K562 treated with DMSO at 1 percent for 12 hours (cell line): ENCODE results near the gene BCDIN3D. TPM values are rescaled to one million over a fixed set of nuclear protein-coding genes. Genes with fewer than 3 reads are reported as not detected.

ENCODE experiments used
- total RNA-seq: library from RNA; unstranded; fragments of 300-600 nt; gene quantifications from 2 replicates; pipeline ENCODE4 v1.2.3, GENCODE V29; 2022; ENCODE audit not compliant: insufficient read depth

BCDIN3D gene
- 4.6 and 11.6 TPM in 2 replicates for total RNA-seq

DNA sequence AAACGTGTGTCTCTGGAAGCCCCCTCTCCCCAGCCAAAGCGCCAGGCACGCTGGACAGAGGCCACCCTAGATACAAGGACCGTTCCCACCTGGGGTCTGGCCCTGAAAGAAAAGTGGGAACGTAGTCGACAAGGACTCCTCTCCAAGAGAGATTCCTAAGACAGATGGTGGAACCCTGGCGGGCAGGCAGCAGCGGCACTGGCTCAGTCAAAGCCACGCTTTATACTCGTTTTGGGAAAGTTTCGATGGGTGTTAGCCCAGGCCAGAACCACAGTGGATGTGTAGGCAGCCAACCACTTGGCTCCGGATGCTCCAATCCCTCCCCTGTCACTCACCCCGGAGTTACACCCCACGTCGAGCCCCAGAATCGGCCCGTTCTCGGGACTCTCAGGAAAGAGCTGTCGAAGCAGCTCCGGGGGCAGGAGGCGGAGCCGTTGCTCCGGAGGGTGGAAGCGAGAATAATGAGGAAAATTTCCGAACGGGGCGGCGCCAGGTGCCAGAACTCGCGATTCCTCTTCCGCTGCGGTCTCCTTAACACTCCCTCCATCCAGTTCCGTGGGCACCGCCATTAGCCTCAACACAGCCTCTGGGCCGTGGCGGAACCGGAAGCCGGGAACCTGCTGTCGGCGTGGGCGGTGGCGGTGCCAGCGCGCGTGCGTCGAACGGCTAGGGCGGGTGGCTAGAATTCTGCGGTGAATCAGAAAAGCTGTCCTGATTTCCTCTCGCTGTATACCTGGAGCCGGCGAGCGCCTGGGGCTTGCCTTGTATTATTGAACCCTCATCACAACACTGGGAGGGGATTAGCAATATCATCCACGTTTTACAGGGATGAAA lies at the start of gene BCDIN3D:
BCDIN3D (minus strand) TSS at position 588 of the 834 bp plus-strand sequence; CDS start at position 569, 19 bp downstream.

DNA sequence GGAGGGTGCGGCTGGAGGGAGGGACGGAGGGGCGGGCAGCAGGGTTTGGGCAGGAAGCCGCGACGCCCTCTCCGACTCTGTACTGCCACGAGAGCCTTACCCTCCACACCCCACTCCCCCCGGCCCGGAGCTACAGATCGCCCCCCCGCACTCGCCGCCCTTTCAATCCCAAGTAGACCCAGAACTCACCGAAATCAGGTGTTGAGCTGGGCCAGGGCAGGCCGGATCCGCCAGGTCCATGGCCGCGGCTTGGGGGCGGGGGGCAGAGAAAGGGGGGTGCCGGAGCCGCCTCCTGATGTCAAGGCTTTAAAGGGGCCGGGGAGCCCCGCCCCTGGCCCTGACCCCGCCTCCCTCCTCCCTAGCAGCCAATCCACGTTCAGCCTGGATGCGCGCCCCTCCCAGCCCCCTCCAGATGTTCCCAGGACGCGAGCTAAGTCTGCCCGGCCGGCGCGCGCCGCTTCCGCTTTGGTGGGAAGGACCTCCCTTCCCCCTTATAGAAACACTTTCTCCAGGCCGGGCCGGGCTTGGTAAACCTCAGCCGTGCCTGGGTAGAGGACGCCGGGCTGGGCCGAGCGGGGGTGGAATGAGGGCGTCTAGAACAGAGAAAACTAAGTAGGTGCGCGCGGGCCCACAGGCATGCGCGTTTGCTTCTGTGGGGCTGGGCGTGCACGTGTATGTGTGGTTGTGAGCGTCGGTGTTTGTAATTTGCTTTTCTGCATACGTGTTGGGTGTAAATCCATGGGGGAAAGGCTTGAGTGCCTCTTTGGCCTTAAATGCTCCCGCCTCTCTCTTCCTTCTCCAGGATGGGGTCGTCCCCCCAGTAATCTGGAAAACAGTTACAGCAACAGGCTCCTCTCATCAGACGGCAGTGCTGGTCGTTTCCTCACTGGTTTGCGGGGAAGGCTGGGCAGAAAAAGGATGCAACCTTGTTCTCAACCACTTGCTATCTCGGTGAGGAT lies 14.5 kb downstream of the BCDIN3D start, which contains the start of gene NCKAP5L:
NCKAP5L (minus strand) TSS at position 281 of the 959 bp plus-strand sequence. CDS start 24,369 bp downstream, outside the sequence.

Other genes starting within 250 kb of the BCDIN3D start
- gene FAM186B, start 237.5 kb downstream of the BCDIN3D start, total RNA-seq: 0.91 TPM in 1 of 2 replicates, not detected in the other
- 1.7 and 11.6 TPM in 2 replicates for gene PRPF40B, start 219.5 kb downstream of the BCDIN3D start, total RNA-seq
- gene FMNL3, start 135.7 kb downstream of the BCDIN3D start, total RNA-seq: 3.5 and 13.4 TPM in 2 replicates
- 258 and 528 TPM in 2 replicates for gene TMBIM6, start 101.5 kb downstream of the BCDIN3D start, total RNA-seq
- 9.3 and 16.7 TPM in 2 replicates for gene NCKAP5L, start 14.7 kb downstream of the BCDIN3D start, total RNA-seq
- not detected in 2 replicates for gene FAIM2, start 60.8 kb upstream of the BCDIN3D start, total RNA-seq
- gene AQP2, start 107.6 kb upstream of the BCDIN3D start, total RNA-seq: not detected in 2 replicates
- not detected in 2 replicates for gene AQP5, start 118.8 kb upstream of the BCDIN3D start, total RNA-seq
- not detected in 2 replicates for gene AQP6, start 129.8 kb upstream of the BCDIN3D start, total RNA-seq
- gene RACGAP1, start 182.4 kb upstream of the BCDIN3D start, total RNA-seq: 49.4 and 75.9 TPM in 2 replicates
- 0.34 and 0.96 TPM in 2 replicates for gene ASIC1, start 214.5 kb upstream of the BCDIN3D start, total RNA-seq
- gene SMARCD1, start 242.2 kb upstream of the BCDIN3D start, total RNA-seq: 27.6 and 90.4 TPM in 2 replicates